Naive thymus-derived CD4-positive, alpha-beta T cell (primary cell): ENCODE results near the gene CDK16. TPM values are rescaled to one million over a fixed set of nuclear protein-coding genes. Genes with fewer than 3 reads are reported as not detected.

Experiments used
- ATAC-seq: fragments of 150-1000 bp; cut with Tn5 transposase; 2 replicates; pipeline ENCODE4 v1.10.0; 2021; ENCODE audit warnings: mild to moderate bottlenecking, moderate library complexity
- CTCF ChIA-PET: fragments of 350-600 bp; sonication (Branson Sonifier 250); formaldehyde crosslinking; loops from one replicate; lab custom pipeline; 2021; ENCODE audit warnings: antibody characterized with exemption; lab: Charles Lee
- POLR2A ChIA-PET: fragments of 350-600 bp; sonication (Branson Sonifier 250); formaldehyde crosslinking; loops from one replicate; lab custom pipeline; 2021; ENCODE audit warnings: antibody characterized with exemption, inconsistent platforms; lab: Charles Lee
- DNase-seq, 9 donors: peaks; one replicate each; pipeline versions ENCODE4 v3.0.0 to v3.0.0-alpha.2; 2020 to 2022; ENCODE audit warnings: mixed read lengths in 1 of 9
- H3K27ac ChIP-seq: one replicate; pipeline ENCODE4 v1.7.0; 2013; ENCODE audit warnings: mild to moderate bottlenecking, low read depth, low read length, moderate library complexity
- H3K27me3 ChIP-seq, 2 donors: one replicate each; pipeline ENCODE4 v1.7.0; 2013; ENCODE audit warnings: low read length in 2 of 2, mild to moderate bottlenecking in 2 of 2, moderate library complexity in 2 of 2; ENCODE audit not compliant: control insufficient read depth in 2 of 2, insufficient read depth in 2 of 2
- H3K36me3 ChIP-seq, 3 experiments: 1 replicate in 2 of 3; 2 replicates in 1 of 3; pipeline ENCODE4 v1.7.0; 2013; ENCODE audit warnings: low read length in 3 of 3, mild to moderate bottlenecking in 3 of 3, moderate library complexity in 1 of 3; ENCODE audit not compliant: insufficient read depth in 3 of 3, control insufficient read depth in 2 of 3
- H3K4me1 ChIP-seq, 2 donors: one replicate each; pipeline ENCODE4 v1.7.0; 2013; ENCODE audit warnings: low read length in 2 of 2, mild to moderate bottlenecking in 2 of 2, moderate library complexity in 1 of 2; ENCODE audit not compliant: control insufficient read depth in 2 of 2, insufficient read depth in 2 of 2
- H3K4me3 ChIP-seq: 2 replicates; pipeline ENCODE4 v1.7.0; 2013; ENCODE audit warnings: mild to moderate bottlenecking, low read length
- H3K9me3 ChIP-seq, 3 experiments: 1 replicate in 2 of 3; 2 replicates in 1 of 3; pipeline ENCODE4 v1.7.0; 2013; ENCODE audit warnings: low read length in 3 of 3; ENCODE audit not compliant: control insufficient read depth in 2 of 3
- H3K27ac Mint-ChIP-seq, 9 donors: one replicate each; pipeline ENCODE4 v1.8.0; 2020 to 2022; ENCODE audit warnings: mixed read lengths in 9 of 9, mild to moderate bottlenecking in 8 of 9, moderate library complexity in 5 of 9, inconsistent platforms in 2 of 9
- H3K27me3 Mint-ChIP-seq, 5 donors: one replicate each; pipeline ENCODE4 v1.8.0; 2021 to 2022; ENCODE audit warnings: mixed read lengths in 5 of 5, mild to moderate bottlenecking in 1 of 5
- H3K36me3 Mint-ChIP-seq, 5 donors: one replicate each; pipeline ENCODE4 v1.8.0; 2020 to 2022; ENCODE audit warnings: mixed read lengths in 5 of 5, mild to moderate bottlenecking in 3 of 5, inconsistent platforms in 1 of 5
- H3K4me1 Mint-ChIP-seq, 7 donors: one replicate each; pipeline ENCODE4 v1.8.0; 2020 to 2022; ENCODE audit warnings: mixed read lengths in 7 of 7, mild to moderate bottlenecking in 3 of 7, inconsistent platforms in 1 of 7
- H3K4me3 Mint-ChIP-seq, 10 donors: one replicate each; pipeline ENCODE4 v1.8.0; 2020 to 2022; ENCODE audit warnings: mild to moderate bottlenecking in 10 of 10, mixed read lengths in 10 of 10, moderate library complexity in 6 of 10, inconsistent platforms in 2 of 10
- H3K9me3 Mint-ChIP-seq, 11 donors: one replicate each; pipeline ENCODE4 v1.8.0; 2020 to 2022; ENCODE audit warnings: mixed read lengths in 11 of 11, mild to moderate bottlenecking in 4 of 11, inconsistent platforms in 1 of 11, moderate library complexity in 1 of 11
- intact Hi-C, 2 donors: fragments of 100-400 bp; cut with micrococcal nuclease; formaldehyde crosslinking; loops; one replicate each; pipeline ENCODE4 v1.15.1; 2023
- polyA plus RNA-seq, 2 donors: library from polyadenylated mRNA; unstranded; fragments of 300-500 nt; fragmentation: Illumina TruSeq; gene quantifications; one replicate each; pipeline ENCODE4 v1.2.3, GENCODE V29; 2021
- total RNA-seq, 6 experiments: library from RNA in 5 of 6; stranded (reverse) in 5 of 6; gene quantifications; 1 replicate in 5 of 6; 2 replicates in 1 of 6; pipeline ENCODE4 v1.2.3 and lab custom pipeline; 2021 to 2026

CDK16 gene
- total and polyA plus RNA-seq, 7 experiments from 2014 or later: 6.4 to 112 (median 61.6) TPM

DNA sequence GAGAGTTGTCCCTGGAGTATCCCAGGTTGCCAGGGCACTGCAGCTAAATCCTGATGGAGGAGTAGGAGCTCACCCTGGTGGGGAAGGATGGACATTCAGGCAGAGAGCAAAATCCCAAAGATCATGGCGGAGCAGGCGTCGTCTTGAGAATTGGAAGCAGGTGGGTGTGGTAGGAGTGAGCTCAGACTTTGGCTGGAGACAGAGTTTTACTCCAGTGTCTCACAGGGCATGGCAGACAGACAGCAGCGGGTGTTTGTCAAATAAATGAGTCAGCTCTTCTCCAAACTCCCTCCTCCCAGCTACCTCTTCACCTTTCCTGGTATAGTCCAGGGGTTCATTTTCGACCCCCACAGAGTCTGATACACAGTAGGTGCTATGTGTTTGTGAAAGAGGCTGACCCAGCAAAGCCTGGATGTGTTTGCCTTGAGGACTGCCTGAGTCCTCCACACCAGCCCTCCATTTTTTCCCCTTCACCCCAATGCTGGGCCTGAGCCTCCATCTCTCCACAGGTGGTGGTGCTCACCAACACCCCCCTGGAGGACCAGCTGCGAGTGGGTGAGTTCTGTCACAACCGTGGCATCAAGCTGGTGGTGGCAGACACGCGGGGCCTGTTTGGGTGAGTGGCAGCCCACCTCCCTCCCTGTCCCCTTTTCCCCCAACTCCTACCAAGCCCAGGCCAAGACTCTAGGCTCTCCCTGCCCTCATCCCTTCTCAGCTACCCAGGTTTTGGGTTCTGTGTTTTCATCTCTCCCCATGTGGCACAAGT, 17.9 kb upstream of the CDK16 start:
- peak overlapping the region in 3 of 9 donors; percentile 17 to 69 (median 65) for H3K27ac Mint-ChIP-seq
- POLR2A ChIA-PET: interaction anchor here (1.4 kb wide), 1 partner anchor 17 kb away, joined by 5 read pairs; no protein-coding TSS in a partner anchor
- Histone ChIP-seq H3K4me3 (no peak overlapping the region), H3K4me1 (peaks cover 12 to 19% of the 10 kb centered on the region in 2 donors), H3K27me3 (no peaks in the 10 kb centered on the region), H3K27ac (no peak overlapping the region), H3K36me3 (peaks cover 17 to 75% (median 27%) of the 10 kb centered on the region in 3 experiments), H3K9me3 (no peaks in the 10 kb centered on the region)
- H3K36me3 Mint-ChIP-seq: peaks cover 0 to 85% (median 13%) of the 10 kb centered on the region in 5 donors
- H3K4me1 Mint-ChIP-seq: peaks cover 8 to 38% (median 27%) of the 10 kb centered on the region in 7 donors
- peaks cover 0 to 5% (median 0%) of the 10 kb centered on the region in 11 donors for H3K9me3 Mint-ChIP-seq
- H3K27me3 Mint-ChIP-seq: no peaks in the 10 kb centered on the region
- H3K4me3 Mint-ChIP-seq: no peak overlapping the region
- DNase-seq (no peak), ATAC-seq (no peak)
- CTCF ChIA-PET: interaction anchor here (0.5 kb wide), 1 partner anchor 183 kb away, joined by 3 read pairs; no protein-coding TSS in a partner anchor
- intact Hi-C loops: no loop called here

DNA sequence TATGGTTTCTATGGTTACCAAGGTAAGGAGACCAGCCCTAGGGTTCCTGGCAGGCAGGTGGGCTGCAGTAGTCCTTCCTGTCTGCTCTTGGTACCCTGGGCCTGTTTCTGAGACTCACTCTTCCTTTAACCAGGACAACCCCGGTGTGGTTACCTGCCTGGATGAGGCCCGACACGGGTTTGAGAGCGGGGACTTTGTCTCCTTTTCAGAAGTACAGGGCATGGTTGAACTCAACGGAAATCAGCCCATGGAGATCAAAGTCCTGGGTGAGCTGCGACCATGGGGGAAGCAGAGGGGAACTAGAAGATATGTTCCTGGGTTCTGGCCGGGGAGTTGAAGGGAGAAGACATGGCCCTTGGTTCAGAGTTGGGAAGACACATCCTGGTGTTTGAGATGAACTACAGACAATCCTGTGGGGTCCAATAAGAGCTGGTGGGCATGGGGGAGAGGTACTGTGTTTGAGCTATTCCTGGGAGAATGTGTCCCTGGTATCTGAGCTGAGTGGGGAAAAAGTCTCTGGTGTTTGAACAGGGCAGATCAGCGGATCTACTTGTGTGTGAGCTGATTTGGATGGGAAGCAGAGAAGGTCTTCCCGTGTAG, 17.0 kb upstream of the CDK16 start:
- Histone ChIP-seq H3K4me1 (peaks cover 4 to 11% of the 10 kb centered on the region in 2 donors), H3K27ac (no peak overlapping the region), H3K9me3 (no peaks in the 10 kb centered on the region), H3K36me3 (peaks cover 17 to 84% (median 27%) of the 10 kb centered on the region in 3 experiments), H3K4me3 (no peak overlapping the region), H3K27me3 (no peaks in the 10 kb centered on the region)
- H3K36me3 Mint-ChIP-seq: peaks cover 0 to 84% (median 8%) of the 10 kb centered on the region in 5 donors
- peak overlapping the region in 3 of 9 donors; percentile 33 to 76 (median 51) for H3K27ac Mint-ChIP-seq
- no peak for ATAC-seq
- peaks cover 0 to 30% (median 18%) of the 10 kb centered on the region in 7 donors for H3K4me1 Mint-ChIP-seq
- DNase-seq: no peak
- H3K4me3 Mint-ChIP-seq: no peak overlapping the region
- intact Hi-C loops: no loop called here
- ChIA-PET CTCF (interaction anchor here (0.8 kb wide), 1 partner anchor 183 kb away, joined by 3 read pairs; no protein-coding TSS in a partner anchor), POLR2A (interaction anchor here (0.6 to 1.4 kb wide), 3 partner anchors 16 to 92 kb away, joined by 3 to 5 read pairs (median 4); no protein-coding TSS in a partner anchor)
- H3K27me3 Mint-ChIP-seq: no peaks in the 10 kb centered on the region
- H3K9me3 Mint-ChIP-seq: peaks cover 0 to 4% (median 0%) of the 10 kb centered on the region in 11 donors

- no peak overlapping the region for H3K4me3 ChIP-seq
- CTCF ChIA-PET: no interaction called here
- intact Hi-C loops: no loop called here
- peaks cover 17 to 92% (median 33%) of the 10 kb centered on the region in 3 experiments for H3K36me3 ChIP-seq
- Mint-ChIP-seq H3K4me1 (peaks cover 0 to 23% (median 11%) of the 10 kb centered on the region in 7 donors), H3K4me3 (no peak overlapping the region), H3K9me3 (peaks cover 0 to 4% (median 0%) of the 10 kb centered on the region in 11 donors), H3K36me3 (peaks cover 0 to 86% (median 8%) of the 10 kb centered on the region in 5 donors), H3K27ac (no peak overlapping the region), H3K27me3 (no peaks in the 10 kb centered on the region)
- no peaks in the 10 kb centered on the region for H3K9me3 ChIP-seq
- no peak for DNase-seq
- H3K27me3 ChIP-seq: no peaks in the 10 kb centered on the region
- no peak overlapping the region for H3K27ac ChIP-seq
- ATAC-seq: no peak
- peaks cover 0 to 6% of the 10 kb centered on the region in 2 donors for H3K4me1 ChIP-seq
- POLR2A ChIA-PET: no interaction called here
These were observed 16.2 kb upstream of the CDK16 start for GRCh38 chrX:47202316-47202715.

DNA sequence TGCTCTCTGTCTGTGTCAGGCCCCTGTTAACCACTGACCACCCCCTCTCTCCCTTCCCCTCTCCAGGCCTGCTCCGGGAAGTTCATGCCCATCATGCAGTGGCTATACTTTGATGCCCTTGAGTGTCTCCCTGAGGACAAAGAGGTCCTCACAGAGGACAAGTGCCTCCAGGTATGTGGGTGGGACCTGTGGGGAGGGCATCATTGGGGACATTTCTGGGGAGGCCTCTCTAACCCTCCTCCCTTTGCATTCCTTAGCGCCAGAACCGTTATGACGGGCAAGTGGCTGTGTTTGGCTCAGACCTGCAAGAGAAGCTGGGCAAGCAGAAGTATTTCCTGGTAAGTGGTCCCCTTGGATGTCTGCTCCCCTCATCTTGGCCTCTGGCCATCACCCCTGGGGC, 15.6 kb upstream of the CDK16 start:
- peaks cover 0 to 5% of the 10 kb centered on the region in 2 donors for H3K4me1 ChIP-seq
- intact Hi-C loops: no loop called here
- Mint-ChIP-seq H3K27me3 (no peaks in the 10 kb centered on the region), H3K4me1 (peaks cover 0 to 18% (median 8%) of the 10 kb centered on the region in 7 donors), H3K9me3 (peaks cover 0 to 4% (median 0%) of the 10 kb centered on the region in 11 donors), H3K36me3 (peaks cover 0 to 86% (median 8%) of the 10 kb centered on the region in 5 donors), H3K4me3 (no peak overlapping the region), H3K27ac (peak overlapping the region in 1 of 9 donors; percentile 62)
- DNase-seq (no peak), ATAC-seq (no peak)
- H3K27me3 ChIP-seq: no peaks in the 10 kb centered on the region
- H3K9me3 ChIP-seq: no peaks in the 10 kb centered on the region
- no peak overlapping the region for H3K27ac ChIP-seq
- ChIA-PET POLR2A (no interaction called here), CTCF (no interaction called here)
- H3K4me3 ChIP-seq: no peak overlapping the region
- peaks cover 17 to 98% (median 31%) of the 10 kb centered on the region in 3 experiments for H3K36me3 ChIP-seq

DNA sequence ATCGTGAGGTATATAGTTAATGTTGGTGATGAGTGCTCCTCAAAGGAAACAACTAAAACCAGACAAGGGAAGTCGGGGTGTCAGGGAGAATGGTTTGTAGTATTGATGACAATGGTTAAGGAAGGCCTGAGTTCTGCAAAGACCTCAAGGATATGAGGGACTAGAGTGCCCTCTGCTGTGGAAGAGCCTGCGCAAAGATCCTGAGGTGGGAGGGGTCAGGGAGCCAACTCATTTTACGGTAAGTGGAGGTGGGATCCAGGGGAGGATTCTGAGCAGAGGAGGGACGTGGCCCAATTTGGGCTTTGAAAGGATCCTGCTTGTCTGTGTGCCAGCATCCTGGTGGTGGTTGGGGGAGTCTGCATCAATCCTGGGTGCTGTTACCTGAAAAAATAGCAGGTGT, 13.5 kb upstream of the CDK16 start:
- H3K4me3 ChIP-seq: no peak overlapping the region
- ATAC-seq: no peak
- Mint-ChIP-seq H3K9me3 (peaks cover 0 to 4% (median 0%) of the 10 kb centered on the region in 11 donors), H3K27me3 (no peaks in the 10 kb centered on the region), H3K4me3 (no peak overlapping the region), H3K36me3 (peaks cover 0 to 81% (median 8%) of the 10 kb centered on the region in 5 donors), H3K27ac (peak overlapping the region in 2 of 9 donors; percentile 1 to 77), H3K4me1 (peaks cover 0 to 7% (median 4%) of the 10 kb centered on the region in 7 donors)
- no peaks in the 10 kb centered on the region for H3K27me3 ChIP-seq
- intact Hi-C loops: no loop called here
- H3K27ac ChIP-seq: no peak overlapping the region
- no peaks in the 10 kb centered on the region for H3K4me1 ChIP-seq
- ChIA-PET POLR2A (no interaction called here), CTCF (no interaction called here)
- H3K36me3 ChIP-seq: peaks cover 16 to 95% (median 19%) of the 10 kb centered on the region in 3 experiments
- no peak for DNase-seq
- H3K9me3 ChIP-seq: no peaks in the 10 kb centered on the region

DNA sequence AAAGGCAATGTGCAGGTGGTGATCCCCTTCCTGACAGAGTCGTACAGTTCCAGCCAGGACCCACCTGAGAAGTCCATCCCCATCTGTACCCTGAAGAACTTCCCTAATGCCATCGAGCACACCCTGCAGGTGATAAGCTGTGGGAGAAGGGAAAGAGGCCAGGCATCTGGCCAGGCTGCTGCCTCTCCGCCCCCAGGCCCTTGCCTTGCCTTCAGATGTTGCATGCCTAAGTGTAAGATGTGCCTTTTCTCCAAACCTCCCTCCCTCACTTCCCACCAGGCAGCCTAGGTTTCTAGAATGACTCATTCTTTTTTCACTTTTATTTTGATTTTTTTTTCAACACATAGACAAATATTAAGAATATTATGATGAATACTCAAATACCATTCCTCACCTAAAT, 12.2 kb upstream of the CDK16 start:
- H3K27me3 Mint-ChIP-seq: no peaks in the 10 kb centered on the region
- ATAC-seq (no peak), DNase-seq (no peak)
- H3K4me1 ChIP-seq: no peaks in the 10 kb centered on the region
- H3K4me3 ChIP-seq: no peak overlapping the region
- H3K9me3 ChIP-seq: no peaks in the 10 kb centered on the region
- CTCF ChIA-PET: no interaction called here
- H3K9me3 Mint-ChIP-seq: no peaks in the 10 kb centered on the region
- H3K36me3 ChIP-seq: peaks cover 7 to 95% (median 16%) of the 10 kb centered on the region in 3 experiments
- H3K27ac ChIP-seq: no peak overlapping the region
- H3K36me3 Mint-ChIP-seq: peaks cover 0 to 79% (median 9%) of the 10 kb centered on the region in 5 donors
- no peak overlapping the region for H3K27ac Mint-ChIP-seq
- POLR2A ChIA-PET: no interaction called here
- no peaks in the 10 kb centered on the region for H3K27me3 ChIP-seq
- intact Hi-C loops: no loop called here
- no peak overlapping the region for H3K4me3 Mint-ChIP-seq
- H3K4me1 Mint-ChIP-seq: peaks cover 0 to 6% (median 2%) of the 10 kb centered on the region in 7 donors
